GM21360 (cell line): Measurements from ENCODE around the gene SLC2A4.
"Not testable (repeated sequence)": the region's sequence is repeated elsewhere in the genome, so short reads cannot be mapped to it uniquely, and the experiment has no call there.

Experiments used
- ATAC-seq: cut with Tn5 transposase; IDR thresholded peaks from one replicate; pipeline ENCODE4 v1.9.1; 2021; ENCODE audit warnings: mild to moderate bottlenecking, moderate library complexity; ENCODE audit not compliant: unreplicated experiment

The SLC2A4 gene

DNA sequence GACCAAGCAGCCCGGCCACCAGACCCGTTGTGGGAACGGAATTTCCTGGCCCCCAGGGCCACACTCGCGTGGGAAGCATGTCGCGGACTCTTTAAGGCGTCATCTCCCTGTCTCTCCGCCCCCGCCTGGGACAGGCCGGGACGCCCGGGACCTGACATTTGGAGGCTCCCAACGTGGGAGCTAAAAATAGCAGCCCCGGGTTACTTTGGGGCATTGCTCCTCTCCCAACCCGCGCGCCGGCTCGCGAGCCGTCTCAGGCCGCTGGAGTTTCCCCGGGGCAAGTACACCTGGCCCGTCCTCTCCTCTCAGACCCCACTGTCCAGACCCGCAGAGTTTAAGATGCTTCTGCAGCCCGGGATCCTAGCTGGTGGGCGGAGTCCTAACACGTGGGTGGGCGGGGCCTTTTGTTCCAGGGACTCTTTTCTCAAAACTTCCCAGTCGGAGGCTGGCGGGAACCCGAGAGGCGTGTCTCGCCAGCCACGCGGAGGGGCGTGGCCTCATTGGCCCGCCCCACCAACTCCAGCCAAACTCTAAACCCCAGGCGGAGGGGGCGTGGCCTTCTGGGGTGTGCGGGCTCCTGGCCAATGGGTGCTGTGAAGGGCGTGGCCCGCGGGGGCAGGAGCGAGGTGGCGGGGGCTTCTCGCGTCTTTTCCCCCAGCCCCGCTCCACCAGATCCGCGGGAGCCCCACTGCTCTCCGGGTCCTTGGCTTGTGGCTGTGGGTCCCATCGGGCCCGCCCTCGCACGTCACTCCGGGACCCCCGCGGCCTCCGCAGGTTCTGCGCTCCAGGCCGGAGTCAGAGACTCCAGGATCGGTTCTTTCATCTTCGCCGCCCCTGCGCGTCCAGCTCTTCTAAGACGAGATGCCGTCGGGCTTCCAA is at the start of gene SLC2A4:
Gene SLC2A4, plus strand, starts transcription at position 645 of the 879 bp plus-strand sequence. Its CDS starts 217 bp downstream, at position 862.
- ATAC-seq, result peak; percentile 51

DNA sequence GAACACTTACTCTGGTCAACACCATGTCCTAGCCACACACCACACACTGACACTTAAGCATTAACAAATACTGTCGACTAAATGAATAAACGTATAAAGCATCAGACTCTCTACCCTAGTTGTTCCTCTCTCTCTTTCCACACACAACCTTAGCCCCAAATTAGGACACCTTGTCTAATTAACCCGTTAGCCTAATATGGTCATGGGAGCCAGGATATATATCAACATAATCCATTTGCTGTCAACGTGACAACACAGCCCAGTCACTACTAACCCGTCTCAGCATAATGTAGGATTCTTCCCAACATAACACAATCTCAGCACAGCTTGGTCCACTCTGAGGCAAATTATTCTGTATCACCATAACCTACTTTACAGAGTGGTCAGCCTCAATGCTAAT is 49.4 kb upstream of the SLC2A4 start:
- ATAC-seq, result no peak

DNA sequence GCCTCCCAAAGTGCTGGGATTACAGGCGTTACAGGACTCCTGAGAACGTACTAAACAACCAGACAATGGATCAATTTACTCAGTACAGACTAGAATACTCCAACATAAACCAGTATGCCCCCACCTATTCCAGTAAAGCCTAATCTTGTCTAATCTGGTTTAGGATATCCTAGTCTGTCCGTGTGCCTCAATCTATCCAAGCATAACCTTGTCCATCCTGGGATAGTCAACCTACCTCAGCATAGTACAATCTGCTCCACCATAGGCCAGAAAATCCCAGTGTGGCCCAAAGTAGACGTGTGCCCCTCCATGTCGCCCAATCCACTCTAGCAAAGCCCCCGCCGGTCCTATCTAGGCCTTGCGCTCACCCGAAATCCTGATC is 47.8 kb upstream of the SLC2A4 start:
- ATAC-seq, result peak; percentile 1

DNA sequence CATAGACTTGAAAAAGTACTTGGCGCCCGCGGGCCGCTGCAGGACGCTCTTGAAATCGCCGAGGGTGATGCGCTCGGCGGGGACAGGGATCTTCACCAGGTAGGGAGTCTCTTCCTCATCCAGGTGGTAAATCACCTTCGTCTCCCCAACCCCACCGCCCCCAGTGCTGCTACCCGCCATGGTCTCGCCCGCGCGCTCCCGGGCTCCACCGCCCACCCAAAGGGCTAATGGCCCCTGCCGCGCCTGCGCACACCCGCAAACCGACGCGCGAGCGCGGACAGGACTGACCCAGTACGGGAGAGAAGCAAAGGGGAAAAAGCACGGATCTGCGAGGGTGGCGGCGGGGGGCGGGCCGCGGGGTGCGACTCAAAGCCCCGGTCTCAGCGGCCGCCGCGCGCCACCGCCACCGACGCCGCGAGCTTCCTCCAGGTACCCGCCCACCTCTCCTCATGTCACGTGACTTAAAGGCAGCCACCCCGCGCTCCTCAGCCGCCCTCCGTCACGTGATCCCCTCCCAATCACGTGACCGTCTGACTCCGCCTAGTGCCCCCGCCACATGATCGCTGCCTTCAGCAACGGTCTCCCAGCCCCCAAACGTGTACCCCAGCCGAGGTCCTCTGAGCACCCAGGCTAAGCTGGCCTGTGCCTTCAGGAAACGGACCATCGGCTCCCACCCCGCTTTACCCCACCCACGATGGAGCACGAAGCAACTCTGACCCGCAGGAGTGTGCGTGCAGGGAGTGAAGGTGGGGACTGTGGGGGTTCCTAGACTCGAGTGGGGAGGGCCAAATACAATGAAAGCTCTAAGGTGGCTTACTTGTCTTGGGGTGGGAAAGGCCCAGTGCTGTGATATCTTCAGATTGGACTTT is 47.2 kb upstream of the SLC2A4 start, which contains the start of gene DVL2:
Gene DVL2, minus strand, starts transcription at position 435 of the 869 bp plus-strand sequence. Its CDS starts 255 bp downstream, at position 180.
- peak; percentile 43 for ATAC-seq

DNA sequence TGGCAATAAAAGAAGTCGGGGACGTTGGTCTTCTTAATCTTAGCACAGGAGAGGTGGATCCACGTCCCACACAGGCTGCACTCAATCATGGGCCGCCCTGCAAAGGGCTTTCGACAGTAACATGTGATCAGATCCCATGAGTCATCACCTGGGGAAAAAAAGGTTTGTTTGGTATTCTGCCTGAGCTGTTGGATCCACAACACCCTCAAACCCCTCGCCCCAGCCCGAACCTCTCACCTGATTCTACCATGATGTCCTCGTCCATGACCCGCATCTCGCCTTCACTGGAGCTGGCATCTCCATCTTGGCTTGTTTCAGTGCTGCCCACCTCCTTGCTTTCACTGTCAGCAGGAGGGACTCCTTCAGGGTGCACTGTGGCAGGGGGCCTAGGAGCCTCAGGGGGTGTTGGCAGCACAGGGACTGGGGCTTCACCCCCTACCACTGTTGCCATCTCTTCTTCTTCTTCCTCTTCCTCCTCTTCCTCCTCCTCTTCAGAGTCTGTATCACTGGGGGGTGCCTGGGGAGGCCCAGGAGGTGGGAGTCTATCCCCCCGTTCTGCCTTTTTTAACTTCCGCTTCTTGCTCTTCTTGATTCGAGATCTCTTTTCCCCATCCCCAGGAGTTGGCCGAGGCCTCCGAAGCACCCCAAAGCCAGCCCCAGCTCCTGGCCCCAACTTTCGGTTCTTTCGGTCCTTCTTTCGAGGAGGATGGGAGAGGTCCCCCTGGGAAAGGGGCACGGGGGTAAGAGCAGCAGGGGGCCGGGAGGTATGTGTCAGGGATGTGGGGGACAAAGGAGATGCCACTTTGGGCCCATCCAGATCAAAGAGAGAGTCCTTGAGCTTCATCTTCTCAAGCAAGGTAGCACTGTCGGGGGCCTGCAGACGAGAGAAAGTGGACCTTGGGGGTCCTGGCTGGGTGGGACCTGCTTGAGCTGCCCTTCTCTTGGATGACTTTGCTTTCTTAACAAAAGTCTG is 45.5 kb upstream of the SLC2A4 start:
- ATAC-seq, result no peak

DNA sequence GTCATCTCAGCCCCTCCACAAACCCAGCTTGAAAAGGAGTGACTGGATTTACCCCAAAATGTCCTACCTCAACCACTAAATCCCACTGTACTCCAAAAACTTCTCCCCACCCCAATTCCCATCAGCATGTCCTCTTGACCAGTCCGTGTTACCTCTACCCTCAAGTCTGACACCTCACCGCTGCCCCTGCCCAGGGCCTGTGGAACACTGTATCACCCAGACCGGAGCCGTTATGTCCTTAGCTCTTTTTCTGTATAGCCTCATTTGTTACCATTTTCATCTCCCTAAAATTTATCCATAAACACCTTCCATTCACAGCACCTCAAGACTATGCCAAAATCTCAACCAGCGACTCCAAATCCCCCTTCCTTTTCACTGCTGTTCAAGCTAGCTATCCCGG is 44.7 kb upstream of the SLC2A4 start:
- no peak for ATAC-seq

DNA sequence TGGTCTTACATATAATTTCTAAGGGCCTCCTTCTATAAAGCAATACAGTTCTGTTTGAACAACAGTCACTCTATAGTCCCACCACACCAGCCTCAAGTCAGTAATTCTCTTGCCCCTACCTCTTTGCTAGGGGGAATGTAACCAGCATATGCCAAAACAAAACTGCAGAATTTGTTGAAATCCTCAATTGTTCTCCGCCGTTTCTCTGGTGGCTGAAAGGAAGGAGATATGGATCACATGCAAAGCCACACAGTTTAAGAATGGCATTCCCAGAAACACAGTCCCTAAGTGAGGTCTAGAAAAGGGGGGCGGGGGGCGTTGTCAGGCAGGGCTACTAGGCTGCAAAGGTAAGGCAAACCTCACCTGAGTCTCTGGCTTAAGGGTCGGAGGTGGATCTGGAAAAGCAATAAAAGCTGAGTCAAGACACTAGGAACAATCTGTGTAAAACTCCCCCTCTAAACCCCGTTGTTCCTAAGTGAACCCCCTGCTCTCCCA is 44.2 kb upstream of the SLC2A4 start:
- no peak for ATAC-seq

DNA sequence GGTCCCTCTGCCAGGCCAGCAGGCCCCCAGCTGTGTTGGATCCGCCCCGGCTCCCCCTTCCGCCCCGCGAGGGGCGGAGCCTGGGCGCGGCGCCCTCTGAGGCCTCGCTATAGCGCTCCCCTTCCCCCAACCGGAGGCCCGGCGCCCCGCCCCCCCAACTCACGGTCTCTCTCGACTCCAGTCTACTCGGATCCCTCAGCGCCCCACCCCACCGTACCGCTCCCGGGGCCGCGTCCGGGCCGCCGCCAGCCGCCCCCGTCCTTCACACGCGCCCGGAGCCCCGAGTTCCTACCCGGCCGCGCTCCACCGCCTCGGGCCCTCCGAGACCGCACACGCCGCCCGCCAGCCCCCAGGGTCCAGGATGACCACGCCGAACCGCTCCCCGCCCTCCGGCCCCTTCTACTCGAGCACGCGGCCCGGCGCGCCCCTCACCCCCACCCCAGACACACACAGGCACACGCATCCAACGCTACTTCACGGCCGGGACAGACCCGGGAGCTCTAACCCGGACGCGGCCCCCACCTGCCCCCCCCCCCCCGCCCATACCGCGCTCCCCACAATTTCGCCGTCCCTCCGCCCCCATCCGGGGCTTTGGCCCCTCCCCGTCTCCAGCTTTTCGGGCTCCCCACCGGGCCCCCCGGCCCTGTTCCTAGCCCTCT is 43.6 kb upstream of the SLC2A4 start:
- no peak for ATAC-seq

DNA sequence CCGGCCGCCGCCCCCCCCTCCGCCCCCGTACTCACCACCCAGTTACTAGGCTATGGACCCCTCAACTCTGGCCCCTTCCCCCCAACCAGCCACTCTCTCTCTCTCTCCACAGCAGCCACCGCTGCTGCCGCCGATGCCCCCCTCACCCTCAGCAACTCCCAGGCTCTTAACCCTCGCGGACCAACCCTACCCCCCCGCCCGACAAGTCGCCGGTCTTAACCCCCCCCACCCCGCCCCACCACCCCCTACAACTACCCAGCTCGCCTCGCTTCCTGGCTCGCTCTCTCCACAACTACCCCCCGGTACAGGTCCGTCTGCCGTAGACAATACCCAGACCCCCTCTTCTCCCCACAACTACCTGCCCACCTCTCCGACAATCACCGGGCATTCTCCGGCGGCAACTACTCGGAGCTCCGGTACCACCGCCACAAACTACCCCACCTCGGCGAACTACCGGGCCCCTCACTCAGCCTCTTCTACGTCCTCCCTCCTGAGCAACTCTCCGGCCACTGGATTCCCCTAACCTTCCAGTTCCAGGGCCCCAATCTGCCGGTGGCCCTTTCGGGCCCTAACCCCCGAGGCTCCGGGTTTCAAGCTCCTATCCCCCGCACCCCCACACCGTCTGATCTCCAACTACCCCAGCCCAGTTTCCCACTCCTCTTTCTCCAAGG is 43.0 kb upstream of the SLC2A4 start:
- no peak for ATAC-seq

DNA sequence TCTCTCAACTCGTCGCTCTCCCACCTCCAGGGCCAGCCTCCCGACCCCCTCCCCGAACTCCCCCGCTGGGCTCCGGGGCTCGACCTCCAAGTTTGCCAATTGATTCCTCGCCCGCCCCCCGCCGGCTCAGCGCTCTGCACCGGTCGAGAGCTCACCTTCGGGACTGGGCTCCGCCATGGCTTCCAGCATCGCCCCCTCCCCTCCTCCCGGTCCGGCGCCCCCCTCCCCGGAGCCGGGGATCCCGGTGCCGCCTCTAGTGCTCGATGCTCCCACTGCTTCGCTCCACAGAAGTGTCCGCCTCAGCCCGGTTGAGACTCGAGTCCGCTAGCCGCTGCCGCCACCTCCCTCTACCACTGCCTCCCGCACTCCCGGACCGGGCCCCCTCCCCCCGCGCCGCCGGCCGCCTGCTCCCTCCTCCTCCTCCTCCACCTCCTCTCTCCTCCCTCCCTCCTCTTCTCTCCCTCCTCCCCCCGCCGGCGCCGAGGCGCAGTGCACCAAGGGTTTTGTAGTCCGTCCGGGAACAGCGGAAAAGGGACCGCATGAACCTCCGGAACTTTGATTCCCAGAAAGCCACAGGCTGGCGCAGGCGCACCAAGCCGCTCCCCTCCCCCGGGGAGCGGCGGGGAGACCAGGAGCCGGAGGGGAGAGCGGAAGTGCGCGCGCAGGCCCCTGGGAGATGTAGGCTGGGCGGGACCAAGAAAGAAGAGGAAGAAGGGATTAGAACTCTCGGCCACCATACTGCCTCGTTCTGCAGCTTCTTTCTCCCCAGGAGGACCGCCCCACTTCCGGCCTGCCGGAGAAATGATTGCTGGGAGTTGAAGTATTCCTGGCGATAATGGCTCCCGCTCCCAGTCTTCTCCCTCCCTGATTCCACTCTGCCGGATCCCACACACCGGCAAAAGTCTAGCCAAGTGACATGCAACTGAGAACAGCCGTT is 42.2 kb upstream of the SLC2A4 start, which contains the start of gene PHF23:
Gene PHF23, minus strand, starts transcription at position 367 of the 937 bp plus-strand sequence. Its CDS starts 178 bp downstream, at position 189.
- ATAC-seq, result peak; percentile 36

DNA sequence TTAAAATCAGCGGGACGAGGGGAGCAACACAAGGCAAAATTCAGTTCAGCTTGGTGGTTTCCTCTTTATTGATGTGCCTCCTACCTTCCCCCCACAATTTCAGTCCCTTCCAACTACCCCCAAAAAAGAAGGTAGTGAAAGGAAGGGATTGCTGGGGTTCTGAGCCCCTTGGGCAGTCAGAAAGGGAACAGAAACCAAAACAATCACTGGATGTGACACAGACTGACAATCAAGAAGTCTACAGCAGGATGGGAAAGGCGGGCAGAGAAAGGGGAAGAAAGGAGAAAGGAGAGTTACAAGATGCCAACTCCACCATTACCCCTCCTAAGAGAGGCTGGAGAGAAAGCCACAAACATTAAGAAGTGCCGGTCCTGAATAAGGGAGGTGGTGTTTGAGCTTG is 41.1 kb upstream of the SLC2A4 start:
- ATAC-seq, result no peak

DNA sequence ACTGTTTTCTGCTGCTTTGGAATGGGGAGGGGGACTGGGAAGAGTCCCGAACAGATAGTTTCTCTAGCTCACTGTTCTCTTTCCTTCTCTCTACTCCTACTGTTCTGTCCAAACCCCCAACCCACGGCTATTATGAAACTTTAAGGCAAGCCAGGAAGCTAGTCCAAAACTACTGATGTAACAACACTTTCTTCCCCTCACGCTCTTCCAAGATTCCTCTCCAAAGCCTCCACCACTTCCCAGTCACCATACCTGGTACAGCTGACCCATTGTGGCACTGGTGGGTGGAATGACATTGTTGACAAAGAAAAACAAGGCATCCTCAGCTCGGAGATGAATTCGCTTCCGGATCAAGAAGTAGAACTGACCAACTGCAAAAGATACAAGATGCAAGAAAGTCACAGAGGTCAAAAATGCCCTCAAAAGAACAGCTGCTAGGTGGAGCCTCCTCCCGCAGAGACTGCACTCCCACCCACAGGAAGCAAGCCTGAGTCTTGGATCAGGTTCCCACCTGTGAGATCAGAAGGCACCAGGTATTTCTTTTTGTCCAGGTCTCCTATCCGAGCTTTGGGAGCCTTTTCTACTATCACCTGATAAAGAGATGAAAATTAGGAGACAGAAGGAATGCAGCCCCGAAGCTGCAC is 40.3 kb upstream of the SLC2A4 start:
- no peak for ATAC-seq

DNA sequence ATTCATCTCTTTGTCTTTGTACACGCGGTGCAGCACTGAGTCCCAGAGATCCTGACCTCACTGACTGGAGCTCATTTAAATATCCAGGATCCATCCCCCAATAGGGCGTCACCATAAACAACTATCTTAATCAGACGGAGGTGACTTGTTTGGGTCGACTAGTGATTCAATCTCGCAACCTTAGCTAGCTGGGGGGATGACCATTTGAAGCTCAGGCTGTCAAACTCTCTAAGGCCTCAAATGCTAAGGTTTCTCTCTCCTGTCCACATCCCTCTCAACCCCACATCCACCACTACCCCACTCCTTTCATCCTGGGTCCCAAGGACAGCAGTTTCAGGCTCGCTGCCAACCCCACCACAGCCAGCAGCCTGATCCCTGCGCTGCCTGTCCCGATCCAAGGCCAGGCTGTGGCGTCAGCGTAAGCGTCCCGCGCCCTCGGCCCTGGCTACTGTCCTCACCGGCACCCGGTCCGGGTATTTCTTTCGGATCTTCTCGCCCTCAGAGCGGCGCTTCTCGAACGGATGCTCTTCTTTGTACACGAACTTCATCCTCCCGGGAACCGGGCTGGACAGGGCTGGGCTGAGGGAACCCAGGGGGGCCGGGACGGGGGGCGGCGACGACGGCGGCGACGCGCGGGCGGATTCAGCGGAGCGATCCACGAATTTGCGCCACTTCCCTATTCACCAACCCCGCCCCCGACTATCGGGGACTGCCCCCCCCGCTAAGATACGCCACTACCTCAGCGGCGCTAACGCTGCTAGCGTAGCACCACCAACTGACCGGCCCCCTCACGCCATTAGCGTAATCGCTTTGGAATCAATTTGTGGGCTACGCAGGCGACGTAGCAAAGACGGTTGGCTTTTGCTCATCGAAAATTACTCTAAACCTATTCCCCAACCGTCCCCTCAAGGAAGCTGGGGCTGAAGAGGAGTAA is 39.5 kb upstream of the SLC2A4 start, which contains the start of gene GABARAP:
Gene GABARAP, minus strand, starts transcription at position 667 of the 934 bp plus-strand sequence. Its CDS starts 119 bp downstream, at position 548.
- ATAC-seq, result peak; percentile 25

DNA sequence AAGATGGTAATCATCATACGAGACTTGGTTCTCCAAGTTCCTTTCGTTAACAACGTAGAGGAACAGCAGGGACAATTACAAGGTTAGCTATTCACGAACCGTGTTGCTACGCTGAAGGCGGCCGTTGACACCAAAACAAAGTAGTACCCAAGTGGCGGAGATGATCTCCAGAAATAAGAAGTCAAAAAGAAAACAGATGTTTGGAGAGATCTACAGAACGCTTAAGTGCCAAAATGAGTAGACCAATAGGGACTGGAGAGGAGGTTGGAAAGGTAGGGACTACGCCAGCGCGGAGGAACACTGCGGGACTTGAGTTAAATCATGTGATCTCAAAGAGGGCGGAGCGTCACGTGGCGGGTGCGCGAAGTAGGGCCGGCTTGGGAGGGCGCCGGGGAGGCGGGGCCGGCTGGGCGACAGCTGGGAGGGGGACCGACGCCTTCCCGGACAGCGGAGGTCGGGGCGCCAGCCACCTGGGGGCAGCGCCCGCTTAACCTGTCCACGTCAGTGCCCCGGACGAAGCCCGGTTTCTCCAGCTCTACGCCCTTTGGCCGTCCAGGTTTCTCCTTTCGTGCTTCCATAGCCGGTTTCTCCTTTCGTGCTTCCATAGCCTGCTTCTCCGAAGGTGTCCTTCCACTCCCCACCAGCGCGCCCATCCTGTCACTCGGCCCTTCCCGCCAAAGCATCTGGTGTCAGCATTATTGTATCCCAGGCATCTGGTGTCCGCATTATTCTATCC is 38.6 kb upstream of the SLC2A4 start:
- ATAC-seq, result peak; percentile 46

DNA sequence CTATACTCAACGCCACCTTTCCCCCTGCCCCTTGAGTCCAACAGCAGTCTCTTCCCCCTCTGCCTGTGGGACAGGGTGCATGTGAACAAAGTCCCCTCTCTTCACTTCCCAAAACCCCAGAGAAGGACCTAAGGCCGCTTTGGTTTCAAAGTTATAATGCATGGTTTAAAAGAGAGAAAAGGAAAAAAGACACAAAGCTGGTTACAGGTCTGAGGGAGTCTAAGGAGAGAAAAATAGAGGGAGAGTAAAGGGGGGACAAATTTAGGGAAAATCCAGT is 38.1 kb upstream of the SLC2A4 start:
- no peak for ATAC-seq

DNA sequence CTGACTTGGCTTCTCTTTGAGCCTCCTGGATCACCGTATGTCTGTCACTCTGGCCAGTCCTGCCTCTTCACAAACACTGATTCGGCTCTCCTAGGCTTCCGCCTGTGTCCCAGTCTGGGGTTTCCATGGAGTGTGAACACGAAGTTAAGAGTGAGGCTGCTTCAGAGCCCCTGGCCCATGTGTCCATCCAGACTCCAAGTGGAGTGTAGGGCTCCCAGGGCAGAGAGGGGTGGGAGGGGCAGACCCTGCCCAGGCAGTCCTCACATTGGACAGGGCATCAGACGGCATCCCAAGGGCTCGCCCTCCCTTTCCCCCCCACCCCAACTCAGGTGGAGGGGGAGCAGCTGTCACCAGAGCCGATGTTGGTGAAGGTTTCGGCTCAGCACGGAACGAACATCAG is 37.7 kb upstream of the SLC2A4 start:
- not testable (repeated sequence) for ATAC-seq
